Activated CD4-positive, alpha-beta T cell treated with anti-CD3 and anti-CD28 coated beads, Interleukin-2, Interleukin-4, amounts not matched to agents 100 ng/mL and 50 ng/mL, durations not matched to agents 16 hours and 8 hours (primary cell): ENCODE measurements around the gene DCTN1.
"Not testable (repeated sequence)": the region's sequence is repeated elsewhere in the genome, so short reads cannot be mapped to it uniquely, and the experiment has no call there.

Experiments used
- DNase-seq: peaks from one replicate; pipeline ENCODE4 v3.0.0-alpha.2; 2020; ENCODE audit warnings: low spot score

The DCTN1 gene

GRCh38 chr2:74369976-74370375, 10.1 kb downstream of the DCTN1 start:
- DNase-seq = no peak

GRCh38 chr2:74368499-74368898, 11.6 kb downstream of the DCTN1 start:
- no peak for DNase-seq

GRCh38 chr2:74367789-74368188, 12.3 kb downstream of the DCTN1 start:
- no peak for DNase-seq

GRCh38 chr2:74366036-74366435, 14.1 kb downstream of the DCTN1 start:
- DNase-seq = no peak

- no peak for DNase-seq
Observed at GRCh38 chr2:74364533-74365505, 15.3 kb downstream of the DCTN1 start.

- DNase-seq = no peak
Observed at GRCh38 chr2:74361327-74361726, 18.8 kb downstream of the DCTN1 start.

GRCh38 chr2:74357627-74358026, 22.5 kb downstream of the DCTN1 start:
- no peak for DNase-seq

GRCh38 chr2:74349889-74350288, 30.2 kb downstream of the DCTN1 start:
- DNase-seq = no peak

- DNase-seq = no peak
Observed at GRCh38 chr2:74347742-74348141, 32.4 kb downstream of the DCTN1 start.

- DNase-seq = no peak
Observed at GRCh38 chr2:74347303-74347702, 32.8 kb downstream of the DCTN1 start.

- DNase-seq = no peak
Observed at GRCh38 chr2:74345272-74345943, 34.7 kb downstream of the DCTN1 start.

GRCh38 chr2:74343316-74343715, 36.8 kb downstream of the DCTN1 start, which contains the start of gene SLC4A5:
Gene SLC4A5, minus strand, starts transcription at chr2:74343416. Its CDS starts 28,393 bp downstream, at chr2:74315023.
- no peak for DNase-seq

- DNase-seq = not testable (repeated sequence)
Observed at GRCh38 chr2:74336227-74336626, 43.9 kb downstream of the DCTN1 start.

- DNase-seq = peak; percentile 65
Observed at GRCh38 chr2:74334931-74335333, 45.2 kb downstream of the DCTN1 start.

- no peak for DNase-seq
Observed at GRCh38 chr2:74333896-74334586, 46.1 kb downstream of the DCTN1 start.

GRCh38 chr2:74333175-74333574, 46.9 kb downstream of the DCTN1 start:
- peak; percentile 22 for DNase-seq

GRCh38 chr2:74332550-74333174, 47.4 kb downstream of the DCTN1 start:
- DNase-seq = no peak

GRCh38 chr2:74328573-74328972, 51.5 kb downstream of the DCTN1 start:
- DNase-seq = no peak

GRCh38 chr2:74328074-74328473, 52.0 kb downstream of the DCTN1 start:
- no peak for DNase-seq

- no peak for DNase-seq
Observed at GRCh38 chr2:74327627-74328026, 52.5 kb downstream of the DCTN1 start.

GRCh38 chr2:74327199-74327598, 52.9 kb downstream of the DCTN1 start:
- no peak for DNase-seq

GRCh38 chr2:74325815-74326214, 54.3 kb downstream of the DCTN1 start:
- no peak for DNase-seq
